Activated CD8-positive, alpha-beta memory T cell treated with anti-CD3 and anti-CD28 coated beads, Interleukin-2, amount 50 U/mL, for 1 hour (primary cell): ENCODE data around the gene SMARCD2.
"Not testable (repeated sequence)": the region's sequence is repeated elsewhere in the genome, so short reads cannot be mapped to it uniquely, and the experiment has no call there.

Source experiments
- DNase-seq: peaks from one replicate; pipeline ENCODE4 v3.0.0-alpha.2; 2020; ENCODE audit errors: extremely low read depth

SMARCD2 gene

DNA sequence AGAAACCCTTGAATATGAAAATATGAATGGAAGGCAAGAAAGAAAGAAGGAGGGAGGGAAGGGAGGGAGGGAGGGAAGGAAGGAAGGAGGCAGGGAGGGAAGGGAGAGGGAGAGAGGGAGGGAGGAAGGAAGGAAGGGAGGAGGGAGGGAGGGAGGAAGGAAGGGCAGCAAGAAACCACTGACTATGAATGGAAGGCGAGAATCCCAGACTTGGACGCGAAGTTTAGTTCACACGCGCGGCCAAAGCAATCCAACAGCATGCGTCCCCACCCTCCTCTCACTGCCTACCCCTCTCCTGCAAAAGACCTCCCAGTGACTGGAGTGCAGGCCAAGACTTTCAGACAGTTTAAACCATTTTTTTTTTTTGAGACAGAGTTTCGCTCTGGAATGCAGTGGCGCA lies 7.9 kb upstream of the SMARCD2 start:
- no peak for DNase-seq

DNA sequence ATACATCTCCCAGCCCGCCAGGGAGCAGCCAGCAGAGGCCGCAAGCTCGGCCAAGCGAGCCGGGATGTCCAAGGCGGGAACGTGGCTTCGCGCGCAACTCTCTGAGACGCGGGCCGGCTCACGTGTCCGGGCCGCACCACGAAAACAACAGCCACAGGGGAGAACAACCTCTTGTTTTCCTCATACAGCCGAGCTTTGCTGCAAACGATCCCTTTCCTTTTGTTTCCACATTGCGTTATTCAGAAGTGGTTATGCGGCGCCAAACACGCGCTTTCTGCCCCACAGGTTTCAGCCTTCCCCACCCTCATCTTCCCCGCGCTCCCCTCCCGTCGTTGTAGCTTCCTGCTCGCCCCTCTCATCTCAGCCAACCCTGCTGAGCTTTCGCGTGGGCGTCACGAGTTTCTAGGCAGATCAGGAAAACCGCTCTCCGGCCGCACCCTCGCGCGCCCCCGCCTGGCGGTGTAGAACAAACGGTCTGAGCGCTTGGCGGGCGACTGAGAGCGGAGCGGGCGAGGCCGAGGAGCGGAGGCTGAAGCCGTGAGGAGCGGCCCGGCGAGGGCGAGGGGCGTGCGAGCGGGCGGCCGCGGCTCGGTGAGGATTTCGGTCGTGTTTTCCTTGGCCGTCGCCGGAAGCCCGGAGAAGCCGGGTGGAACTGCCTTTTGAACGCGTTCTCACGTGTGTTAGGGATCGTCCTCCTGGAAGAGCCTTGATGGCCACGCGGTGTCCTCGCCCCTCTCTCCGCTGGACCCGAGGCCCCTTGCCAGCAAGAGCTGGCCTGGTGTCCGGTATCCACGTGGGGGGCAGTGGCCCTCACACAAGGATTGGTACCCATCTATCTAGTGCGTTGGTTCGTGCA lies 6.6 kb upstream of the SMARCD2 start:
- DNase-seq = peak; percentile 82

- no peak for DNase-seq
Observed at GRCh38 chr17:63847525-63848249, 5.2 kb upstream of the SMARCD2 start.

DNA sequence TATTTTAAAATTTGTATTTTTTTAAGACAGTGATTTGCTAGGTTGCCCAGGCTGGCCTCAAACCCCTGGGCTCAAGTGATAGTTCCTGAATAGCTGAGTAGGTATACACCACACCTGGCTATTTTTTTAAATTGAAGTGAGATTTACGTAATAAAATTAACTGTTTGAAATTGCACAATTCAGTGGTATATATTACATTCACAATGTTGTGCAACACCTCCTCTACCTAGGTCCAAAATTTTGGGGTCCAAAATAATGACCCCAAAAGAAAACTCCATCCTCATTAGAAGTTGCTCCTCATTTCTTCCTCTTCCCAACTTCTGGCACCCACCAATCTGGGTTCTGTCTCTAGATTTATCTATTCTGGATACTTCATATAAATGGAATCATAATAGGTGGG lies 3.0 kb upstream of the SMARCD2 start:
- no peak for DNase-seq

DNA sequence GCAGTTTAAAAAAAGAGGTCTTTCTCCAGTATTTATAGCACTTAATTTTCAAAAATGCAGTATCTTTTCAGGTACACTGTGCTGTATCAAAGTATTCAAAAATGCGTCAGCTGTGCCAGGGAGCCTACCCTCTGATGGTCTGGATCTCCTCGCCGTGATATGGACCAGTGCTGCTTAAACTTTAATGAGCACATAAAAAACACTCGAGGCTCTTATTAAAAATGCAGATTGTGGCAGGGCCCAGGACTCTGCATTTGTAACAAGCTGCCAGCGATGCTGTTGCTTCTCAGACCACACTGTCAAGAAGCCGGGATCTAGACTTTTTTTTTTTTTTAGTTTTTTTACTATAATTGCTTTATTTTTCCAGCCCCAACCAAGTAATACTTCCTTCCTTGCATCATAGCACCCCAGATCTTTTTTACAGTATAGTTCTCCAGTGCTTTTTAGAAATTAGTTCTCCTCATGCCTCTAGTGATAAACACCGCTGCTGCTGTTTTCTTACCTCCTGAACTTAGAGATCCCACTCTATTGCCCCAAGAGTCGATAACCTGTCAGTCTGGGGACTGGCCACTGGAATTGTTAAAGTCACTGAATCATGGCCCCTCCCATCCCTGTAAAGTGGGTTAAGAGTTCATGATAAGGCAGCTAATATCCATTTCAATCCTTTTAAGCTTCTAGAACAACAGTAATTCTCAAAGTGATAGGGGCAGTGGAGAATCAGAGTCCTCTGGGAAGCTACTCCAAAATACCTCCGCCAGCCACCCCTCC lies 1.6 kb upstream of the SMARCD2 start:
- DNase-seq = no peak

DNA sequence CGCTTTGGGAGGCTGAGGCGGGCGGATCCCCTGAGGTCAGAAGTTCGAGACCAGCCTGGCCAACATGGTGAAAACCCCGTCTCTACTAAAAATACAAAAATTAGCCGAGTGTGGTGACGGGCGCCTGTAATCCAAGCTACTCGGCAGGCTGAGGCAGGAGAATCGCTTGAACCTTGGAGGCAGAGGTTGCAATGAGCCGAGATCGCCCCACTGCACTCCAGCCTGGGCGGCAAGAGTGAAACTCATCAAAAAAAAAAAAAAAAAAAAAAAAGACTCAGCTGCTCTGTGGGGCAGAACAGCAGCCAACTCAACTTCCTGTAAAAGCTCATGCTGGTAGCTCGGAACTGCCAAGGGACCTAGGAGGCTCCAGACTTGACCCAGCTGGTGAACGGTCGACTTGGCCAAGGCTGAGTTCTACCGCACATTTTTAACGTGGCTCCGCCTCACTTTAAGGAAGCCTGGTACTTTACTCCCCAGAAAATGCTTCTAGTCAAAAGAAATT lies 953 bp upstream of the SMARCD2 start:
- DNase-seq = not testable (repeated sequence)

- DNase-seq = no peak
Observed at GRCh38 chr17:63842173-63842539, 329 bp downstream of the SMARCD2 start.

GRCh38 chr17:63841350-63842172 lies 924 bp downstream of the SMARCD2 start:
- DNase-seq = no peak

- no peak for DNase-seq
Observed at GRCh38 chr17:63840591-63841349, 1.7 kb downstream of the SMARCD2 start.

GRCh38 chr17:63838631-63839171 lies 3.8 kb downstream of the SMARCD2 start:
- DNase-seq = no peak

DNA sequence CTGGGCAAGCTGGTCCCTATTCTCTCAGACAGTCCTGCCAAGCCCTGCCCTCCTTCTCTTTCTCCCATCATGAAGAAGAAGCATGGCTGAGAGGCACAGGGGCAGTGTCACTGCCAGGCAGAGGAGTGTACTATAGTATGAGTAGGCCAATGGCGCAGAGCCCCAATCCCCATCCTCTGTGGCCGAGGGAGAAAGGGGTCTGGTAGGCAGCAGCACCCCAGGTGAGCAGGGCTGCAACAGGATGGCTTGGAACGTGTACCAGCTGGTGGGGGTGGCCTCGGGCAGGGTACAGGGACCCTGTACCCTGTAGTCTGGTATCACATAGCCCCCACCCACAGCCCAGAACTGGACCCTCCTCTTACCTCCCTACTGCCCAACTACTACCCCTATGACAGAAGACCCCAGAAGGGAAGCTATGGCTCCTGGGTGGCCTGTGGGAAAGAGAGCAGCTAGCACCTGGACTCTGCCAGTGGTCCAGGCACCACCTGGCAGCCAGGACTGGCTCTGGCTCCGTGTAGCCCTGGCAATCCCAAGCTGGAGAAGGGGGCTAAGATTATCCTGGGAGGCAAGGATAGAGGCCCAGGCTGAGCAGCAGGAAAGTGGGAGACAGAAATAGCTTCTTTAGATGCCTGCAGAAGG lies 4.4 kb downstream of the SMARCD2 start:
- DNase-seq = no peak

- no peak for DNase-seq
Observed at GRCh38 chr17:63837480-63837879, 5.0 kb downstream of the SMARCD2 start.

- DNase-seq = no peak
Observed at GRCh38 chr17:63836811-63837210, 5.7 kb downstream of the SMARCD2 start.

DNA sequence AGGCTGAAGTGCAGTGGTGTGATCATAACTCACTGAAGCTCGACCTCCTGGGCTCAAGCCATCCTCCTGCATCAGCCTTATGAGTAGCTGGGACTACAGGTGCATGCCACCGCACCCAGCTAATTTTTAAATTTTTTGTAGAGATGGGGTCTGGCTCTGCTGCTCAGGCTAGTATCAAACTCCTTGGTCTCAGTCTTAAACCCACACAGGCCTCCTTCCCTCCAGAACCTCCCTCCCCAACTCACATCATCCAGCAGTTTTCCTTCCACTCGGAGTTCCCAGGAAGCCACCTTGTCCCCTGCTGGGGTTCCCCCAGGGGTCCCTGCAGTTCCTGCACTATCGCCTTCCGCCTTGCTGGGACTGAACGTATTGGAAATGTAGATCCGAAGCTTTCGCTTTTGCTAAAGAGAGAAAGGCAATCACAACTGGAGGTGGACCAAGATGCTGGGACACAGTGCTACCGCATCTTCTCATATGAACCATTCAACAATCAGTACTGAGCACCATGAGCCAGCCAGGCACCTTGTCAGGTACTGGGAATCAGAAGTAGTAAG lies 7.2 kb downstream of the SMARCD2 start:
- no peak for DNase-seq

GRCh38 chr17:63834431-63835166 lies 7.9 kb downstream of the SMARCD2 start:
- peak; percentile 32 for DNase-seq

DNA sequence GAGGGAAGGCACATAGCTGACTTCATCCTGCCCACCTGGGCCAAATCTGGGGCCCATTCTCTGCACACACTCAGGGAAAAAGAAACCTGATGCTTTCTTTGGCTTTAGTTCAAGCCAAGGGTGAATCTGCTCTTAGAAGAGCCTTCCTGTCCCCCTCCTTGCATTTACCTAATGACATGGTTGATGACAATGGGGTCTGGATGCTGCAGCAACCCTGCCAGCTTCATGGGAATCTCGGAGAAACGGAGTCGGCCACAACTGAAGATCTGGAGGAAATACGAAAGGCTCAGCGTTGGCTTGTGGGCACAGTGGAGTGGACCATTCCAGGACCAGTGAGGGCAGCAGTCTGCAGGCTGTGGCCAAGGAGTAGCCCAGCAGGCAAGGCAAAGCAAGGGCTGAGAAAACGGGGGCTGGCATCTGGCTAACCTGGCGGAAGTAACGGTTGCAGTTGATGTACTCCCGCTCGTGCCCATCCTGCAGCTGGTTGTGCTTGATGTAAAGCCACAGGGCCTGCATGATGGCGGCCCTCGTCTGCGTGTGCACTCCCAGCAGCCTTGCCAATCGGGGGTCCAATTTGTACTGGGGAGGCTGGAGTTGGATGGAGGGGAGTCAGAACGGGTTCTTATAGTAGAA lies 8.6 kb downstream of the SMARCD2 start:
- no peak for DNase-seq

DNA sequence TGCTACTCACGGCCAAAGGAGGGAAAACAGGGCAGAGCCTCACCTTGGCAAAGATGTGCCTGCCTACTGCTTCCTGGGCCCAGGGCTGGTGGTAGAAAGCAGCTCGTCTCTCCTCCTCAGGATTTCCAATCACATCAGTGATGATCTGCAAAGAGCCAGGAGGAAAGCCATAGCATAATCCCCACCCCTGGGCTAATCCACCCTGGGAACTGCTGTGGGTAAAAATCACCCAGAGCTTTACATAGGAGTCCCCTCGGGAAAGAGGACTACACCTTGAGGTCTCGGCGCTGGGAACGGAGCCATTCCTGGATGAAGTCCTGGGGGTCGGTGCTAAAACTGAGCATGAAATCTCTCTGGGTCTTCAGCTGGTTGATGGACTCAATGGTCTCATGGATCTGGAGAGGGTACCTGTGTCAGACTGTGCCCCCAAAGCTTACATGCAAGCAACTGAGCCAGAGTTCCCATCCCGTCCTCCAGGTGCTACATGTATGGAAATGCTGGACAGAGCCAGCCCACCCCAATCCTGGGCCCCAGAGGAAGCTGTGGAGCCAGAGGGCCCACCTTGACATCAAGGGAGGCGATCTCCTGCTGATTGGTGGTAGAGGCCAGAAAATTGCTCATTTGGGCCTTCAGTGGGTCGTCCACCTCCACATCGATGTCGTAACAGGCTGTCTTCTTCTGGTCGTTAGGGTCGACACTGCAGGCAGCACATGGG lies 9.3 kb downstream of the SMARCD2 start:
- DNase-seq = no peak

GRCh38 chr17:63832455-63832854 lies 10.0 kb downstream of the SMARCD2 start:
- no peak for DNase-seq
